Osteoblast (primary cell): Measurements from ENCODE around the gene PLOD3. TPM values are rescaled to one million over a fixed set of nuclear protein-coding genes. Genes with fewer than 3 reads are reported as not detected.
"Not testable (repeated sequence)": the region's sequence is repeated elsewhere in the genome, so short reads cannot be mapped to it uniquely, and the experiment has no call there.

Source experiments
- DNase-seq: peaks from one replicate; pipeline ENCODE4 v3.0.0; 2011; ENCODE audit warnings: low spot score, mixed read lengths; ENCODE audit not compliant: insufficient read length; ENCODE audit errors: missing footprints
- H2AFZ ChIP-seq: 2 replicates; pipeline ENCODE4 v1.6.0; 2011; ENCODE audit warnings: mild to moderate bottlenecking, low read length
- H3K27ac ChIP-seq: 2 replicates; pipeline ENCODE4 v1.5.1; 2011; ENCODE audit warnings: mild to moderate bottlenecking, low read depth, low read length, moderate library complexity
- H3K27me3 ChIP-seq: 2 replicates; pipeline ENCODE4 v1.6.0; 2012; ENCODE audit warnings: mild to moderate bottlenecking, control low read depth, inconsistent platforms, low read length, moderate library complexity; ENCODE audit not compliant: insufficient read depth
- H3K36me3 ChIP-seq: 2 replicates; pipeline ENCODE4 v1.5.1; 2011; ENCODE audit warnings: mild to moderate bottlenecking, low read length, control low read depth, moderate library complexity; ENCODE audit not compliant: insufficient read depth
- H3K4me1 ChIP-seq: 2 replicates; pipeline ENCODE4 v1.5.1; 2011; ENCODE audit warnings: mild to moderate bottlenecking, low read length, control low read depth, moderate library complexity; ENCODE audit not compliant: insufficient read depth
- H3K4me2 ChIP-seq: 2 replicates; pipeline ENCODE4 v1.6.0; 2011; ENCODE audit warnings: mild to moderate bottlenecking, low read length; ENCODE audit not compliant: insufficient read depth
- H3K4me3 ChIP-seq: fragments of 200-600 bp; sonication (generic); 3 replicates; pipeline ENCODE4 v1.5.1; 2012; ENCODE audit warnings: mild to moderate bottlenecking, low read length, inconsistent platforms; ENCODE audit not compliant: insufficient read depth
- H3K79me2 ChIP-seq: 2 replicates; pipeline ENCODE4 v1.6.0; 2012; ENCODE audit warnings: mild to moderate bottlenecking, low read length, control low read depth, inconsistent platforms; ENCODE audit not compliant: insufficient read depth
- H3K9me3 ChIP-seq: 2 replicates; pipeline ENCODE4 v1.5.1; 2011; ENCODE audit warnings: low read depth, low read length, control low read depth
- H4K20me1 ChIP-seq: 2 replicates; pipeline ENCODE4 v1.6.0; 2012; ENCODE audit warnings: mild to moderate bottlenecking, low read length, control low read depth; ENCODE audit not compliant: insufficient read depth
- CTCF ChIP-seq: IDR thresholded peaks from 2 replicates; pipeline ENCODE4 v1.5.1; 2011; ENCODE audit warnings: mild to moderate bottlenecking, low read depth, low read length, moderate library complexity; ENCODE audit errors: extremely low read depth
- total RNA-seq: library from RNA; depleted of rRNA; stranded (reverse); fragments of >200 nt; gene quantifications from 2 replicates; pipeline ENCODE4 v1.2.3, GENCODE V29; 2012

Gene PLOD3
- total RNA-seq, 1 donor: 81.8 TPM

DNA sequence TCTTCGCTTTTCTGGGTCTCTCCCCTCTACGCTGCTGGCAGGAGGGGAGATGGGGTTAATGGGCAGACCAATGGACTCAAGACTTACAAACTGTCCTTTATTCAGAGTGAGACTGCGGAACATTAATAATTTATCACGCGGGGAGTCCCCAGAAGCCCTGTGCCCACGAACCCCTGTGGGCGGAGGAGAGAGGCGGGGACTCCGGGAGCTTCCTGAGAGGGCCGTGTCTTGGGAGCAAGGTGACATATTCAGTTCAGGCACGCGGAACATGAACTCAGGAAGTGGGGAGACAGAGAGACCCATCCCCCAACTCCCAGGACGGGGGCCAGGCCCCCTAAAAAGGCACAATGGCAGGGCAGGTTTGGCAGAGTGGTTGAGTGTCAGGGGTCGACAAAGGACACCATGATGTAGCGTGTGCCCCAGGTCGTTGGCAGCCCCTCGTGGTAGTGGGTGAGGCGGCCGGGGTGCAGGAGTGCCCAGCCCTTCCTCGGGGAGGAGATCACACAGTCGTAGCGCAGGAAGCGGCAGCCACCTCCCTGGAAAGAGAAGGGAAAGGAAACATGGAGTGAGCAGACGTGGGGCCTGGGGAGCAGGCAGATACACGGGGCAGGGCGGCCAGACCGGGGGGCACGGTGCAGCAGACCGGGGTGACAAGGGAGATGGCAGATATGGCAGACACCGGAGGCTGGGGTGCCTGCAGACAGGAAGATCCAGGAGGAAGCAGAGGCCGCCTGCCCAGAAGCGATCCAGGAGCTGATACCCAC, 11.3 kb downstream of the PLOD3 start:
- H3K79me2 ChIP-seq: no peaks in the 10 kb centered on the region
- no peak overlapping the region for H3K4me2 ChIP-seq
- no peak for TF ChIP-seq CTCF
- peak; percentile 65 for DNase-seq
- no peak overlapping the region for H2AFZ ChIP-seq
- peaks cover 20% of the 10 kb centered on the region for H3K36me3 ChIP-seq
- no peaks in the 10 kb centered on the region for H3K9me3 ChIP-seq
- peaks cover 25% of the 10 kb centered on the region for H3K27me3 ChIP-seq
- H3K4me3 ChIP-seq: no peak overlapping the region
- H3K27ac ChIP-seq: no peak overlapping the region
- H3K4me1 ChIP-seq: no peaks in the 10 kb centered on the region
- no peaks in the 10 kb centered on the region for H4K20me1 ChIP-seq

GRCh38 chr7:101203740-101204738, 13.3 kb downstream of the PLOD3 start:
- Histone ChIP-seq H3K4me2 (peak overlapping the region; percentile 61), H3K27me3 (peaks cover 37% of the 10 kb centered on the region), H2AFZ (peak overlapping the region; percentile 50), H3K36me3 (peaks cover 11% of the 10 kb centered on the region)
- H3K79me2 ChIP-seq, H3K27ac ChIP-seq, H3K9me3 ChIP-seq, H3K4me1 ChIP-seq, H4K20me1 ChIP-seq, H3K4me3 ChIP-seq: not testable (repeated sequence)
- peak; percentile 42 for DNase-seq

DNA sequence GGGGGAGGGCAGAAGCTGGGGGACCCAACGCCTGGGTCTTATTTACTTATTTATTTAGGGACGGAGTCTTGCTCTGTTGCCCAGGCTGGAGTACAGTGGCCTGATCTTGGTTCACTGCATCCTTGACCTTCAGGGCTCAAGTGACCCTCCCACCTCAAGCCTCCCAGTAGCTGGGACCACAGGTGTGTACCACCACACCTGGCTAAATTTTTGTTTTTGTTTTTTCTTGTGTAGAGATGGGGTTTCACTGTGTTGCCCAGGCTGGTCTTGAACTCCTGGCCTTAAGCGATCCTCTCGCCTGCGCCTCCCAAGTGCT, 14.8 kb downstream of the PLOD3 start:
- H4K20me1 ChIP-seq: no peaks in the 10 kb centered on the region
- no peak for TF ChIP-seq CTCF
- H3K4me2 ChIP-seq: no peak overlapping the region
- no peak for DNase-seq
- no peak overlapping the region for H3K4me3 ChIP-seq
- H3K79me2 ChIP-seq: no peaks in the 10 kb centered on the region
- H3K27me3 ChIP-seq: peaks cover 37% of the 10 kb centered on the region
- H3K27ac ChIP-seq: no peak overlapping the region
- H3K9me3 ChIP-seq: no peaks in the 10 kb centered on the region
- no peaks in the 10 kb centered on the region for H3K4me1 ChIP-seq
- H3K36me3 ChIP-seq: peaks cover 5% of the 10 kb centered on the region
- no peak overlapping the region for H2AFZ ChIP-seq

- Histone ChIP-seq H3K36me3 (peaks cover 5% of the 10 kb centered on the region), H2AFZ (no peak overlapping the region), H3K27ac (no peak overlapping the region), H3K4me2 (peak overlapping the region; percentile 28), H3K4me3 (no peak overlapping the region), H3K27me3 (peaks cover 37% of the 10 kb centered on the region), H3K4me1 (no peaks in the 10 kb centered on the region), H4K20me1 (no peaks in the 10 kb centered on the region), H3K9me3 (no peaks in the 10 kb centered on the region), H3K79me2 (no peaks in the 10 kb centered on the region)
- DNase-seq: peak; percentile 87
- no peak for TF ChIP-seq CTCF
Observed at GRCh38 chr7:101201695-101202602, 15.4 kb downstream of the PLOD3 start.
